ENCODE results near the gene WDR33.
"Not testable (repeated sequence)": the region's sequence is repeated elsewhere in the genome, so short reads cannot be mapped to it uniquely, and the experiment has no call there.

- TF ChIP-seq, protein P1, sequence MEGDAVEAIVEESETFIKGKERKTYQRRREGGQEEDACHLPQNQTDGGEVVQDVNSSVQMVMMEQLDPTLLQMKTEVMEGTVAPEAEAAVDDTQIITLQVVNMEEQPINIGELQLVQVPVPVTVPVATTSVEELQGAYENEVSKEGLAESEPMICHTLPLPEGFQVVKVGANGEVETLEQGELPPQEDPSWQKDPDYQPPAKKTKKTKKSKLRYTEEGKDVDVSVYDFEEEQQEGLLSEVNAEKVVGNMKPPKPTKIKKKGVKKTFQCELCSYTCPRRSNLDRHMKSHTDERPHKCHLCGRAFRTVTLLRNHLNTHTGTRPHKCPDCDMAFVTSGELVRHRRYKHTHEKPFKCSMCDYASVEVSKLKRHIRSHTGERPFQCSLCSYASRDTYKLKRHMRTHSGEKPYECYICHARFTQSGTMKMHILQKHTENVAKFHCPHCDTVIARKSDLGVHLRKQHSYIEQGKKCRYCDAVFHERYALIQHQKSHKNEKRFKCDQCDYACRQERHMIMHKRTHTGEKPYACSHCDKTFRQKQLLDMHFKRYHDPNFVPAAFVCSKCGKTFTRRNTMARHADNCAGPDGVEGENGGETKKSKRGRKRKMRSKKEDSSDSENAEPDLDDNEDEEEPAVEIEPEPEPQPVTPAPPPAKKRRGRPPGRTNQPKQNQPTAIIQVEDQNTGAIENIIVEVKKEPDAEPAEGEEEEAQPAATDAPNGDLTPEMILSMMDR (IDR thresholded peaks at IDR 0.05): not testable (repeated sequence)
- TF ChIP-seq POLR2A (IDR thresholded peaks at IDR 0.05): not testable (repeated sequence)
Observed at GRCh38 chr2:127770534-127770933, 40.4 kb downstream of the WDR33 start.
